ENCODE results near the gene FOSL2.

Gene FOSL2

DNA sequence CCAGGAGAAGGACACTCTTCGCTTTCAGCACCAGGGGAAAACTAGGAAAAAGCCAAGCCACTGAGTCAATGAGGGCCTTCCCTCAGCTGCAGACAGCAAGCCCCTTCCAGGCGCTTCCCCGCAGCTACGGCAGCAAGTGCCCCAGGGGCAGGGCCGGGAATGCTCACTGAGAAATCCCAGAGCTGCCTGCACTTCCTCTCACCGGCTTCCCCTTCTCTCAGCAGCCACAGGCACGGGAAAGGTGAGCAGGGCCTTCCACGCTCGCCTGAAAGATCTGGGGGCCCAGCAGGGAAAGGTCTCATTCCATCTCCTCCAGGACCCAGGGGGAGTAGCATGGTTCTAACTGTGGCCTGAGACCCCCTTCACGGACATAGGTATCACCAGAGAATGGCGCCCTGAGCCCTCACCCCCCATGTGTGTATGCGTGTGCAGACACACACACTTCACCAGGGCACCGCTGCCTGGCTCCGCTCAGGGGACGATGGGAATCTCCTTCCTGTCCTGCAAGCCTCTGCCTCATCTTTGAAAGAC, 29.6 kb upstream of the FOSL2 start:
- TF ChIP-seq Cebpa-rat (IDR thresholded peaks at IDR 0.05): no peak
- no peak overlapping the region for H3K27ac ChIP-seq
- H3K27me3 ChIP-seq: no peaks in the 10 kb centered on the region
- no peak overlapping the region for H3K9ac ChIP-seq
- H3K9me3 ChIP-seq: no peaks in the 10 kb centered on the region
- H3K4me3 ChIP-seq: no peak overlapping the region
- H3K4me1 ChIP-seq: peaks cover 92% of the 10 kb centered on the region
- H3K36me3 ChIP-seq: no peaks in the 10 kb centered on the region
- peak overlapping the region; percentile 27 for H3K4me2 ChIP-seq
- no peaks in the 10 kb centered on the region for H4K20me1 ChIP-seq

DNA sequence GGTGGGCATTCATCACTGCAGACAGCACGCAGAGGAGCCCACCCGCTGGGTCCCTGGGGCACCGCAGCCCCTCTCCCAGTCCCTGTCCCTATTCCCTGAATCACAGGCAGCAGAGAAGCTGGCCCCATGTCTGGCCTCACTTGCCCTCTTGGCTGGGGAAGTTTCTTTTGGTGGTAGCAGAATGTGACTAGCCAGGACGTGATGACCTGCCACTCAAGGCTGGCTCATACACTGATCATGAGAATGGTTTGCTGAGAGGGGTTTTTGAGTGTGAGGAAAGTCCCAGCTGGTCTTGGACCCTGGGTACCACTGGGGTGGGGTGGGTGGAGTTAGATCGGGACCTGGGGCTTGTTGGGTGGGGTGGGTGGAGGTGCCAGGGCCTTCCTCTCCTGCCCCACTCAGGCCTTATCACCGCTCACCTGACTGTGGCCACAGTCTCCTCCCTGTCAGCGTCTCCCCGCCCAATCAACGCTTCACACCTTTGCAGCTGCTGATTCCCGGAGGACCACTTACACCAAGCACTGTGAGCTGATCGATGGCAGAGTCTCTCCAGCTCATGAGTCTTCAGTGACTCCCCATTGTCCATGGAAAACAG, 28.9 kb upstream of the FOSL2 start:
- Histone ChIP-seq H3K4me1 (peaks cover 90% of the 10 kb centered on the region), H3K4me3 (no peak overlapping the region), H3K4me2 (peak overlapping the region; percentile 85; the same call in 1 of the 2 replicates), H3K9me3 (no peaks in the 10 kb centered on the region), H3K27ac (no peak overlapping the region), H4K20me1 (no peaks in the 10 kb centered on the region), H3K9ac (no peak overlapping the region), H3K36me3 (no peaks in the 10 kb centered on the region), H3K27me3 (no peaks in the 10 kb centered on the region)
- no peak for TF ChIP-seq Cebpa-rat (IDR thresholded peaks at IDR 0.05)

DNA sequence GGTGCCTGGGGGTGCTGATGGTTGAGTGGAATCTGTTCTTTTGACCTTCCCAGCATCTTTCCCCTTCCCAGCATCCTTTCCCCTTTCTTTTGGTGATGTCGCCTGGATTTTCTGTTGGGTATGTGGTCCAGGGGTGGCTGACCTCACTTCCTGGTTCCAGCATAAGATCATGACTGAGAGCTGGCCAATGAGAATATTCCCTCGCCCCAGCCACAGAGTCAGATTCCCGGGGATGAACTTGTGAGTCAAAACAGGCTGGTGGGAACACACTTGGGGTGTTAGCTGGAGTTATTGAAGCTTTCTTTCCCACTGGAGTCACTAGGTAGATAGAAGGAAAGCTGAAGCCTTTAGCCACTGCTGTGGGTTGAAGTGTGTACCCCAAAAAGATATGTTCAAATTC, 28.0 kb upstream of the FOSL2 start:
- Histone ChIP-seq H3K27me3 (no peaks in the 10 kb centered on the region), H4K20me1 (no peaks in the 10 kb centered on the region), H3K36me3 (no peaks in the 10 kb centered on the region), H3K27ac (0 out of 2 replicates have a peak overlapping the region, but pooled peaks have one; percentile 91), H3K9me3 (no peaks in the 10 kb centered on the region), H3K4me1 (peaks cover 82% of the 10 kb centered on the region), H3K9ac (no peak overlapping the region), H3K4me3 (no peak overlapping the region), H3K4me2 (peak overlapping the region; percentile 85)
- no peak for TF ChIP-seq Cebpa-rat (IDR thresholded peaks at IDR 0.05)

DNA sequence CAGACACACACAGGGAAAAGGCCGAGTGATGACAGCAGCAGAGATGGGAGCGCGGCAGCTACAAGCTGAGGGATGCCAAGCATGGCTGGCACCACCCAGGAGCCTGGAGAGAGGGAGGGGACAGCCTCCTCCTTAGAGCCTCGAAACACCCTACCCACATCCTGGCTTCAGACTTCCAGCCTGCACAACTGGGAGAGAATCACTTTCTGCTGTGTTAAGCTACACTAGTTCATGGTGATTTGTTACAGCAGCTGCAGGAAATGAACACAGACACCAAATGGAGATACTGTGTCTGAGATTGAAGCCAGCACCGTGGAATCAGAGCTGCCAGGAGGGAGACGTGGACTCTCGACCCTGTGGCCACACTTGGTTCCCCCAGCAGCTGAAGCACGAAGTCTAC, 27.5 kb upstream of the FOSL2 start:
- peak overlapping the region; percentile 85 for H3K4me2 ChIP-seq
- H3K27ac ChIP-seq: peak overlapping the region; percentile 91

DNA sequence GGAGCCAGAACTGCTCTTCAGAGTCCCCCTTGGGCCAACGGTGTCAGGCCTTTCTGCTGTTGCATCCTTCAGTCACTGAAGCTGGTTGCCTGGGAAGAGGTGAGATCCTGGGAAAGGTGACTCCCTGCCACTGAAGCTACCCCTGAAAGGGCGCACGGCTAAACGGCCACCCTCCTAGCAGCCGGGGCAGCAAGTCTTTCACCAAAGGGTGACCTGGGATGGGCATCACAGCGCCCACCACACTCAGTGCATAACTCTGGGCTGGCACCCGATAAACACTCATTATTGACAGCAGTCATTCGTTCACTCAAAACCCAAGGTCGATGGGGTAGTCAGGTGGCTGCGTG, 26.5 kb upstream of the FOSL2 start:
- Histone ChIP-seq H3K27me3 (no peaks in the 10 kb centered on the region), H3K4me2 (peak overlapping the region; percentile 85), H3K9ac (peak overlapping the region; percentile 39; the same call in 1 of the 2 replicates), H4K20me1 (no peaks in the 10 kb centered on the region), H3K36me3 (no peaks in the 10 kb centered on the region), H3K9me3 (no peaks in the 10 kb centered on the region), H3K27ac (peak overlapping the region; percentile 91), H3K4me3 (no peak overlapping the region), H3K4me1 (peaks cover 67% of the 10 kb centered on the region)
- TF ChIP-seq Cebpa-rat (IDR thresholded peaks at IDR 0.05): no peak

More for the DNA sequence above, 27.5 kb upstream of the FOSL2 start:
- no peak for TF ChIP-seq Cebpa-rat (IDR thresholded peaks at IDR 0.05)
- Histone ChIP-seq H3K27me3 (no peaks in the 10 kb centered on the region), H3K9ac (0 out of 2 replicates have a peak overlapping the region, but pooled peaks have one; percentile 26), H3K36me3 (no peaks in the 10 kb centered on the region), H3K4me3 (no peak overlapping the region), H3K4me1 (peaks cover 76% of the 10 kb centered on the region), H3K9me3 (no peaks in the 10 kb centered on the region), H4K20me1 (no peaks in the 10 kb centered on the region)

DNA sequence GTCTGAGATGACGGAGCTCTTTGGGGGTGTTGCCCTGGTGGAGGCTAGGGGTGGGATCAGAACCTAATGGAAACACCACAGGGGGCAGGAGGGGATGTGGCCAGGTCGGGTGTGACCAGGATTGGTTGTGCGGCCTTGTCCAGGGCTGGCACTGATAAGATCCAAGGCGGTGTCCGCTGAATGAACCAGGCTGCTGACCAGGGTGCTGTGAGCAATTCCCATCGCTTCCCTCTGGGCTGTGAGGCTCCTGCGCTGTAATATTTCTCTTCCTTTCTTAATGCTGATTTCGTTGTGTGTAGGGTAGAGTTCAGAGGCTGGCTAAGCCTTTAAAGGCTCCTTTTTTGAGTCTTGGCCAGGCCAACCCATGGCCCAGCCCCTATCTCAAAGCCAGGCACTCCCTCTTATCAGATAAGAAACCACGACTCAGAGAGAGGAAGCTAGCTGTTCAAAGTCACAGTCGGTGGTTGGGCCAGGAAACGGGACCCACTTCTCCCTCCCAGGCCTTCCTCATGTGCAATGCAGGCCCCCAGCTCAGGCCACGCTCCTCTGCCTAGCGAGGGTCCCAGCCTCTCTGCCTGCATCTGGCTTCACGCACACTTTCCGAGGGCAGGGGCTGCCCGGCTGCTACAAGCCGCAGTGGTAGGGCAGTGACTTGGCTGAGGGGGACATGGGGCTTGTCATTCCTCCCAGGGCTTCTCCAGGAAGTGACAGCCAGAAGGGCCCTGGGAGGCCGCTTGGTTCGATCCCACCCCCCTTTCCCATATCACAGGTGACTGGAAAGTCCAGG, 26.0 kb upstream of the FOSL2 start:
- no peak for TF ChIP-seq Cebpa-rat (IDR thresholded peaks at IDR 0.05)
- peak overlapping the region; percentile 91 for H3K27ac ChIP-seq
- peaks cover 61% of the 10 kb centered on the region for H3K4me1 ChIP-seq
- H3K4me2 ChIP-seq: peak overlapping the region; percentile 85
- H3K4me3 ChIP-seq: 0 out of 2 replicates have a peak overlapping the region, but pooled peaks have one; percentile 28
- H3K9ac ChIP-seq: peak overlapping the region; percentile 60
- no peaks in the 10 kb centered on the region for H3K36me3 ChIP-seq
- no peaks in the 10 kb centered on the region for H4K20me1 ChIP-seq
- no peaks in the 10 kb centered on the region for H3K27me3 ChIP-seq
- H3K9me3 ChIP-seq: no peaks in the 10 kb centered on the region

DNA sequence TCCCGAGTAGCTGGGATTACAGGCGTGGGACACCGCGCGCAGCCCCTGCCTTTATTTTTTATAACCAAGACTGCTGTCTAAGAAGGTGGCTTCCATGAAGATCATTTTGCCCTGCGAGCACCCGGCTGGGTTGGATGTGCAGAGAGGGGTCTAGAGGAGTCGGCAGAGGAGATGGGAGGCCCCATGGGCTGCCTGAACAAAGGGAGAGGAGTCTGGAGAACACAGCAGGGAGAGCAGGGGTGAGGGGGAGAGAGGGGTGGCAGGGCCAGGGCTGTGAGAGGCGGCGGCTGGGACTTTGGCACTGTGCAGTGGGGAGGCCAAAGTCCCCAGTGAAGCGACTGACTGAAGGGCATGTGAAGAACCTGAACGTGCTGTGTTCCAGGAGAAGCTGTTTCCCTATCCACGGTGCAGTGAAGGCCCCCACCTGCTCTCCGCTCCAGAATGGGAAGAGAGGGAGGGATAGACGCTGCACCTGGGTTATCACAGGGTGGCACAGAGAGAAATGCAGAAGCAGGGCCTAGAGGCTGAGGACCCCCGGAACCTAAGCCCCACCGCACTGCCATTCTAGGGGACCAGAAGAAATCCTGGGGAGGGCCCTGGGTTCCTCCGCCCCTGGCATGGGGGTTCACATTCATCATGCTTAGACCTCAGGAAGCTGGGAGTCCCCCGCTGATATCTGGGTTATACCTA, 24.8 kb upstream of the FOSL2 start:
- Histone ChIP-seq H3K9me3 (no peaks in the 10 kb centered on the region), H3K4me2 (peak overlapping the region; percentile 85), H3K4me3 (no peak overlapping the region), H3K27me3 (no peaks in the 10 kb centered on the region), H4K20me1 (no peaks in the 10 kb centered on the region), H3K27ac (peak overlapping the region; percentile 91), H3K36me3 (no peaks in the 10 kb centered on the region), H3K4me1 (peaks cover 53% of the 10 kb centered on the region), H3K9ac (peak overlapping the region; percentile 60; the same call in 1 of the 2 replicates)
- TF ChIP-seq Cebpa-rat (IDR thresholded peaks at IDR 0.05): no peak

DNA sequence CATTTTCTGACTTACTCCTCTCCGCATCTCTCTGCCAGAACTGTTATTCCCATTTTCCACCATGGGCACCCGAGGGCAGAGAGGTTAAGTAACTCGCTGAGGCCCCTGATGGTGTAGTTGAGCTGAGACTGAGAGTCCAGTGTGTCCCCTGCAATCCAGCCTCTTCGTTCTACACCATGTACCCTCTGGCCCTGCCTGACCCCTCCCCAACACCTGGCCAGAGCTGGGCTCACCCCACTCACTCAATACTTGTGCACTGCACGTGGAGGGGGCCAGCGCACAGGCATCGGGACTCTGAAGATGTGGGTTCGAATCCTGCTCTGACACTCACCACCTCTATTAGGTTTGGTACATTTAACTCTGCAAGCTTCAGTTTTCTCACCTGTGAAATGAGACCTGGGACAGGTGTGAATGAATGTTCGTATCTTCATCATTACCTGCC, 24.3 kb upstream of the FOSL2 start:
- Histone ChIP-seq H3K4me1 (peaks cover 47% of the 10 kb centered on the region), H4K20me1 (no peaks in the 10 kb centered on the region), H3K4me3 (no peak overlapping the region), H3K36me3 (no peaks in the 10 kb centered on the region), H3K9me3 (no peaks in the 10 kb centered on the region), H3K27ac (no peak overlapping the region), H3K27me3 (no peaks in the 10 kb centered on the region), H3K9ac (no peak overlapping the region), H3K4me2 (0 out of 2 replicates have a peak overlapping the region, but pooled peaks have one; percentile 85)
- TF ChIP-seq Cebpa-rat (IDR thresholded peaks at IDR 0.05): no peak

DNA sequence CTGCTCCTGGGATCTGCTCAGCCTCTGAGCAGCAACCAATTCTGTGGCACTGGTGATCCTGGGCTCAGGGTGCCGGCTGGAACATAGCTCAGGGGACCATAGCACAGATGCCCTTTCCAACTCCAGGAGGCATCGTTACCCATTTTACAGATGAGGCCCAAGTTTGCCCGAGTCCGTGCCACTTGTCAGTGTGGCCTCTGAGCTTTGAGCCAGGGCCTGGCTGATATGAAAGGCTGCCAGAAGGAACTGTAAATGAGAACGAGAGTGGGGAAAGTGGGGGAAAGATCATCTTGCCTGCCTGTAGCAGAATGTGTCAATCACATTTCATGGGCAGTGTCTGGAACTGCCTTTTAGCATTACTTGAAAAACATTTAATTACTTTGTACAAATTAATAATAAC, 23.3 kb upstream of the FOSL2 start:
- no peak overlapping the region for H3K4me2 ChIP-seq
- no peaks in the 10 kb centered on the region for H4K20me1 ChIP-seq
- H3K9ac ChIP-seq: no peak overlapping the region
- no peak for TF ChIP-seq Cebpa-rat (IDR thresholded peaks at IDR 0.05)
- no peak overlapping the region for H3K4me3 ChIP-seq
- no peaks in the 10 kb centered on the region for H3K36me3 ChIP-seq
- no peaks in the 10 kb centered on the region for H3K27me3 ChIP-seq
- H3K4me1 ChIP-seq: peaks cover 41% of the 10 kb centered on the region
- H3K27ac ChIP-seq: no peak overlapping the region; the same call in 1 of the 2 replicates
- no peaks in the 10 kb centered on the region for H3K9me3 ChIP-seq
